Hepatocyte (in vitro differentiated cells): ENCODE data around the gene PLRG1.

Experiments used
- EZH2 ChIP-seq: fragments of 200-600 bp; sonication (generic); IDR thresholded peaks from 2 replicates; pipeline ENCODE4 v1.6.1; 2016; ENCODE audit warnings: antibody characterized with exemption, mild to moderate bottlenecking, borderline replicate concordance
- EZH2phosphoT487 ChIP-seq: fragments of 200-600 bp; sonication (generic); IDR thresholded peaks from one replicate; pipeline ENCODE4 v1.6.1; 2018; ENCODE audit warnings: antibody characterized with exemption, mild to moderate bottlenecking, low read depth, moderate library complexity; ENCODE audit not compliant: unreplicated experiment, severe bottlenecking
- TF ChIP-seq, protein P1 (sequence below): fragments of 200-600 bp; sonication (generic); IDR thresholded peaks from 2 replicates; pipeline ENCODE4 v1.5.1; 2016; ENCODE audit warnings: antibody characterized with exemption, mild to moderate bottlenecking; ENCODE audit not compliant: poor library complexity

GRCh38 chr4:154586296-154587033 is 36.3 kb upstream of the PLRG1 start:
- TF ChIP-seq, protein P1, sequence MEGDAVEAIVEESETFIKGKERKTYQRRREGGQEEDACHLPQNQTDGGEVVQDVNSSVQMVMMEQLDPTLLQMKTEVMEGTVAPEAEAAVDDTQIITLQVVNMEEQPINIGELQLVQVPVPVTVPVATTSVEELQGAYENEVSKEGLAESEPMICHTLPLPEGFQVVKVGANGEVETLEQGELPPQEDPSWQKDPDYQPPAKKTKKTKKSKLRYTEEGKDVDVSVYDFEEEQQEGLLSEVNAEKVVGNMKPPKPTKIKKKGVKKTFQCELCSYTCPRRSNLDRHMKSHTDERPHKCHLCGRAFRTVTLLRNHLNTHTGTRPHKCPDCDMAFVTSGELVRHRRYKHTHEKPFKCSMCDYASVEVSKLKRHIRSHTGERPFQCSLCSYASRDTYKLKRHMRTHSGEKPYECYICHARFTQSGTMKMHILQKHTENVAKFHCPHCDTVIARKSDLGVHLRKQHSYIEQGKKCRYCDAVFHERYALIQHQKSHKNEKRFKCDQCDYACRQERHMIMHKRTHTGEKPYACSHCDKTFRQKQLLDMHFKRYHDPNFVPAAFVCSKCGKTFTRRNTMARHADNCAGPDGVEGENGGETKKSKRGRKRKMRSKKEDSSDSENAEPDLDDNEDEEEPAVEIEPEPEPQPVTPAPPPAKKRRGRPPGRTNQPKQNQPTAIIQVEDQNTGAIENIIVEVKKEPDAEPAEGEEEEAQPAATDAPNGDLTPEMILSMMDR: no peak
- TF ChIP-seq EZH2 (no peak), EZH2phosphoT487 (no peak)
